HL-60/S4 treated with retinoic acid at 250 ng/mL for 4 days and 3 days (cell line): ENCODE measurements around the gene HOXA7.

Source experiments
- in situ Hi-C: fragments of 300-500 bp; cut with MboI; formaldehyde crosslinking; loops from 2 replicates; pipeline ENCODE4 v1.7.0; 2022; ENCODE audit warnings: low sequenced_read_pairs

Gene HOXA7

DNA sequence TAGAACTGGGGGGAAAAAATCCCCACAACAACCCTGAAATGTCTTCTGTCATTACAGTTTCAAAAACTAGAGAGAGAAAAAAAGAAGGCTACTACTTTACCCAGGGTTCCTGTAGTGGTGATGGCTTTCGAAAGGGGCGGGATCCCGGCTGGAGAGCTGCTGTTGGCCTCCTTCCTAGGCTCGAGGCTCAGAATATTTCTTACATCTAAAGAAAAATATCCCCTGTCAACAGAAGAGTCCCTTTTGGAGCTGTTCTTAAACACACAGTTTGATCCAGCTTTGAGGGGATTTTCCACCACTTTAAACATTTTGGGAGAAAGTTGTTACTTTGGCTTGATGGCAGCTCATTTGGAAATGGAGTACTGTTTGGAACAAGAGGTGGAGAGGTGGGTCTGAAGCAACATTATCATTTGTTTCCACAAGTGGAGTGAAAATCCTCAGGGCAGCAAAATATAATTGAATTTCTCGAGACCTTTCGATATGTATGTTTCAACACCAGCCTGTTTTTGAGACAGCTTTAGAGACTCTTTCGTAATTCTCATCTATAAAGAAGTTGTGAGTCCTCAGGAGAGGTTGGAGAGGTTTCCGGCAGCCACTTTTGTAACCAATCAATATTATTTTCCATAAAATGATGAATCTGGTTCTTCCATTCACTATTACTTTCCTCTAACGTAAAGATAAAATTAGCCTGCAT lies 38.4 kb upstream of the HOXA7 start:
- in situ Hi-C loops, result loop anchor here (25.0 kb wide), 1 partner anchor 1308 kb away; no protein-coding TSS in a partner anchor

DNA sequence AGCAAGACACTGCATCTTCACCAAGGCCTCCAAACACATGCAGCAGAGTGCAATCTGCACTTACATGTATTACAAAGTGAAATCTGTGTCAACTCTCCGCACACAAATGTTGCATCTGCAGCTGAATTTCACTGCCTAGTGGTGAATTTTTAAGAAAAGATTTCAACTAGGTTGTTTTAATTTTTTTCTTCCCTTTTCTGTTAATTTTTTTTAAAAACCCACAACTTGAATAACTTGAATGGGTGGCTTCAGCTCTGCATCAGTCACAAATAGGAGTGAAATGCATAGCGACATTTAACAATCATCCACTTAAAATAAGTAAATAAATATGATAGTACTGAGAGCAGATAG lies 37.5 kb upstream of the HOXA7 start:
- in situ Hi-C loops, result loop anchor here (25.0 kb wide), 1 partner anchor 1307 kb away; no protein-coding TSS in a partner anchor

DNA sequence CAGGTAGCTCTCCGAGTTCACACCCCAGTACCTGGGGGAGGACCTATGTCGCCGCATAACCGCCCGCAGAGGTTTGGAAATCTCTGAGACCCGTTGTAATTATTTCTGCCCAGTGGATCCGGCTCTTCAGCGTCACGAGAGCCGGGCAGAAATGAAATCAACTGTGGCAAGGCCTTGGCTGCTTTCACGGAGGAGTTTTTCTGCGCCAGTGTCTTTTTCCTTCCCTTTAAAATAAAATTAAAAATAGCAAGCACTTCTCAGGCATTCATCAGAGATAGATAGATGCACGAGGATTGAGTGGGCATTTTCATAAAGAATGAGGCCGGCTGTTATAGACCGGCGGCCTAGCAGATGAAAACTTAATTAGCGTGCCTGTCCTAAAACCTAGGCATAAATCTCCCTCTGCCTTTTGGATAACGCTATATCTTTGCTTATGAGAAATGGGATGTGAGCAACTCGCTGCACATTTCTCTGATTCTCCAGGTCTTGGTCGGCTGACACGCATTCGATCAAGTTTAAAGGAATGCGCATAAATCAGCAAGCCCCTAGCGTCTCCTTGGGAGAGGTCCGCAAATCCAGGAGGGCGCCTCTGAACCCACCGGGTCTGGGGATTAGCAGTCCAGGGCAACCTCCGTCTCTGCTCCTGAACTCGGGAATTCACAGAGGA lies 37.0 kb upstream of the HOXA7 start:
- in situ Hi-C loops, result loop anchor here (25.0 kb wide), 1 partner anchor 1306 kb away; no protein-coding TSS in a partner anchor

DNA sequence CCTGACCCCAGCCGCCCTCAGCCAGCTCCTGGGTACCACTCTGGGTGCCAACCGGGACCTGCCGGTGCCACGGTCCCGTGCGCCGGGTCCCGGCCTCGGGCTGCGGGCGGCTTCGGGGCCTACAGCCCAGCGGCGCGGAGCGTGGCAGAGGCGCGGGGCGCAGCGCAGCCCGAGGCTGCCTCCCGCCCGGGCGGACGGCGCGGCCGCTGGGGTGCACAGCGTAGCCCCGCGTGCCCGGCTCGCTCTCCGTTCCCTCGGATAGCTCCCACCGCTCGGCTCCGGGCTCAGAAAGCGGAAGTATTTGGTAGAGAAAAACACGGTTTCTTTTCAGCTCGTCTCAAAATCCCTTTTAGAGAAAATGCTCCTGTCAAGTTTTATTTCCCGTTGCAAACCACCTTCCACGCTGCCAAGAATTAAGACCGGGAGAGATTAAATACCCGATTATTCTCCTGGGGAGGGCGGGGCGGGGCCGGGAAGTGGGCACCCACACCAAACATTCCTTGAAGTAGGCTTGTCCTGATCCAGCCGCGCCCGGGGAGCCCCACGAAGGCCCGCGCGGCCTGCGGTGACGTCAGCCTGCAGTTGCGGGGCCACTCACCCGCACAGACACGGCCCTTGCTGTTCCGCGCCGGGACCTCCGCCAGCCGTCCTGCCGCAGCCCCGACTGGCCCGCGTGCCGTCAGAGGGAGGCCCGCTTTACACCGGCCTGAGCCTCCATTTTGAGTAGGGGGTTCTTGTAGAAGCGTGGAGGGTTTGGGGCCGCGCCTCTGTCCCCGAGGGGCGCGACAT lies 36.3 kb upstream of the HOXA7 start:
- in situ Hi-C loops, result loop anchor here (25.0 kb wide), 1 partner anchor 1305 kb away; no protein-coding TSS in a partner anchor

DNA sequence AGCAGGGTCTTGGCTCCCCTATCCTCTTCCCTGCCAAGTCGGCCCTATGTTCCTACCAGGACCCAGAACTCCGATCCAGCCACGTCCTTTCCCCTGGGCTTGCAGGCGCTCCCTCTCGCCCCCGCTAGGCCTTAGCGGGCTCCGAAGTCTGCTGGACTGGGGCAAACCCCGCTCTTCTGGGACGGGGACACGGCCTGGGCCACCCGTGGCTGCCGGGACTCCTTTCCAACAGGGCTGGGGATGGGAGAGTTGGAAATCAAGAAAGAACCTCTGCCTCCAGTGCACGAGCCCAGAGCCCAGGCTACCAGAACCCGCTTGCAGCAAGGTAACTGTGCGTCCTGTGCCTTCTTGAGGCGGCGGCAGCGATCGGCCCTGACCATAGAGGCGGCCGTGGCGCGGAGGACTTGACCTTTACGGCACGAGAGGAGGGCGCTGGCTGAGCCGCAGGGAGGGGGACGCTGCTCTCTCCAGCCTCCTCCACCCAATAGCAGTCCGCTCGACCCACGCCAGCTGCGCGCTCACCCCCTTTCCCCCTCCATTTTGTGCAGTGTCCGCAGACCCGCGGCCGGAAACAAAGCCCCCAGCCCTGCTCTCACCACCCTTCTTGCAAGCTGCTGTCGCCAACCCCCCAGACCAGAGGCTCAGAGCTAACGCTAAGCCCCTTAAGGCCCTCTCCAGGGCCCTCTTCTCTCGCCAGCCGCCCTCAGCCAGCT lies 35.5 kb upstream of the HOXA7 start:
- in situ Hi-C loops, result loop anchor here (25.0 kb wide), 1 partner anchor 1305 kb away; no protein-coding TSS in a partner anchor

DNA sequence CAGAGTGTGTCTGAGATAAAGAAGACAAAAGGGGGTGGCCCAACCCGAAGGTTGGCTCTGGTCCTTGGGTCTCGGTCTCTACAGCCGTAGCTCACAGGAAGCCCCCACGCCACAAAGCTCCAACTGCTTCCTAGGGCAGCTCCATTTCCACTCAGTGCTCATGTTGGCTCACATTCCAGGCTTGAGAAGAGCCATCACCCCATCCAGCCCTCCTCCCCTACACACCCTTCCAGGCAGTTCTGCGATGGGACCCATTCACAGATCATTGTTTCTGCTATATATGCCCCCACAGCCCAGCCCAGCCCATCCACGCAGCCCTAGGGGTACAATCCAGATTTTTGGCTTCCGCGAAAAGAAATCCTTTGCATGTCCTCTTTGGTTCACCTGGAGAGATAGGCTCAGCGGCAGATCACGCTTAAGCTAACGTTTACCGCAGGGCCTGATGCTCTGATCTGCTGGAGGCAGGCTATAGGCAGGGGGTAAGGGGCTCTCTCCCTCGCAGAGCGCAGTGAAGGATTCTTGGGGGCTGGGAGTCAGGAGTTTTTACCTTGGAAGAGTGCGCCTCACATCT lies 34.8 kb upstream of the HOXA7 start:
- in situ Hi-C loops, result loop anchor here (25.0 kb wide), 1 partner anchor 1304 kb away; no protein-coding TSS in a partner anchor

DNA sequence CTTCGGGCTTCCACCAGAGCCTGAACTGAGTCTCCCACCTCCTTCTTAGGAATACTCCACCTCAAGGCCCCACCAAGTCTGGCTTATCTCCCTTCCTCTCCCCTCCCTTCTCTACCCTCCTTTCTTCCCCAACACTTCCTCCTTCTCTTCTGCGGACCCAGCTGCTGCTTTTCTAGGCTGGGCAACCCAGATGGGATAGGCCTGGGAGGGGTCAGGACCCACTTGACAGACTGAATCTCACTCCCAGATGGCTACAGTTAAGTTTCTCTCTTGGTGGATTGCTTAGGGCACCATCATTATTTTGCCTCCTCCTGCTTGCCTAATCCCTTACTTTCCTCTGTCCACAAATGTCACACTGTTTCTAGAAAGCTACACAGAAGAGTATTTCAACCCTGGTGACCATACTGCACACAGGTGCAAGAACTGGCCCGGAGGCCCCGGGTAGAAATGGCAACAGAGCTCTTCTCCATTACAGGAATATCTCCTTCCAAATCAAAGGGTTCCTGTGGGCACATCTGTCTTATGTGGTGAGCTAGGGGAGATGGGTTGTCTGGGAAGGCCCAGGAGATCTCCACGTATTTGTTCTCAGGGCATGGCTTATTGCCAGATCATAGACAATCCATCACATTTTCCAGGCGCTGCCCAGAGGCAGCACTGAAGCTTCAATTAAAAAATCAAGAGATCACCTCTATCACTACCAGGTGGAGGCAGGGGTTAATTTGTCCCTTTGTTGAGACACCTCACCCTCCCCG lies 33.7 kb upstream of the HOXA7 start:
- in situ Hi-C loops, result loop anchor here (25.0 kb wide), 1 partner anchor 1303 kb away; no protein-coding TSS in a partner anchor

DNA sequence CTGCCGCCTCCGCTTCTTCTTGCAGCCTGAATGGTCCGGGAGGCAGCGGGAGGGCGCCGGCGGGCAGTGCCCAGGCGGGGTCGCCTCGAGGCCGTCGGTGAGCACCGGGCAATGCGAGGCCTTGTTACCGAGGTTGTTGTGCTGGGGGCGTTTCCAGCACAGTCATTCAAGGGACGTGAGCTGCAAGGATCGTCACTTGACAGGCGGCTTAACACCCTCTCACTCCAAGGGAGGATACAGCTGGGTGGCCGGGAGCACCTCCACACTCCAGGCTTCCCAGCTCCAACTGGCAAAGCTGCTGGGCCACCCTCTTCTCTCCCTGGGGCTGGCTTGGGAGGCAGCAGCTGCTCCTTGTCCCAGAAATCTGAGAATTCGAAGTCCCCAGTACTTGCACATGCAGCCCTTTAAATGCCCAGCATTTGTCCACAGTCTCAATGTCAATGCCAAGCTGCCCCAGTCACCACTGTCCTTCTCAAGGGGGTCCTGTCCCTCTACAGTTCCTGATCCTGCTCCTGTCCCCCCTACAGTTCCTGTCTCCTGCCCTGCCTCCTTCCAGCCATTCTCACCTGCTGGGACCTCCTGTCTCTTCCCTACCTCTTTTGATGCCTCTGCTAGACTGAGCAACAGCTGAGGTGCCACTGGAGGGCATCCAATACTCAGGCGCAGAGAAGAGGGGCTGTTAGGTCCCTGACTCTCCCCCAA lies 33.0 kb upstream of the HOXA7 start:
- in situ Hi-C loops, result loop anchor here (25.0 kb wide), 1 partner anchor 1302 kb away; no protein-coding TSS in a partner anchor

DNA sequence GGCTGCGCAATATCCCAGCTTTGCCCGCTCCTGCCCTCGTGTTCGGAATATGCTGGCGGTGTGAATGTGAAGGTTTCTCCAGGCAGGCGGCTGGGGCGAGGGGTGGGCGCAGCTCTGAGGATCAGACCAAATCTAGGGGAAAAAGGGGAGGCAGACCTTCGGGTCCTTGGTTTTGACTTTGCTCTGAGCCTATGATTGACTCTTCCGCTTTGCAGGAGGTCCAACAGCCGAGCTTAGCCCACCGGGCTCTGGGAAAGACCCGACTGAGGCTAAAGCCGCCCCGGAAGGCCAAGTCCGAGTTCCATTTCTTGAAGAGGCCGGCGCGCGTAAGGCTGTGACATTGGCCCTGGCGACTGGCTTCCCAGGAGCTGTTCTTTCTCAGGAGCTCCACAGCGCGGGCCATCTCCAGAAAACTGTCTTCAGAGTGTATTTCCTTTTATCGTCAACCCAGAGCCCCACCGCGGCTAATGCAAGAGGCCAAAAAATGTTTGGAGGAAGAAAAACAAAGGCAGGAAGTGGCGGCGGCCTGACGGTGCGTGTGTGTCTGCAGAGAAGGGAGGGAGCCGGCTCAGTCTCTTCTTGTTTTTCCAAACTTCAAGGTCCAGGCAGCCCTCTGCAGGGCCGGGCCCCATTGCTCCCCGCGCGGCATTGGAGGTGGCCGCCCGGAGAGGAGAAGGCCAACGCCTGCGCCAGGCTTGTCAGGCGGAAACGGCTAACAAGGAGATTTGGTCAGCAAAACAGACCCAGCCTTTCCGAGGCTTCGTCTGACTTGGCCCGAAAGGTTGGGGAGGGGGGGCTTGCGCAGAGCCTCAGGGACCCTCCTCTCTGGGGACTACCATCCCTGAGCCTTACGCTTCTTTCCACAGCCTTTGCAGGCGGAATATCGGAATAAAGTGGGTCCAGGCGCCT lies 32.2 kb upstream of the HOXA7 start:
- in situ Hi-C loops, result loop anchor here (25.0 kb wide), 1 partner anchor 1301 kb away; no protein-coding TSS in a partner anchor

DNA sequence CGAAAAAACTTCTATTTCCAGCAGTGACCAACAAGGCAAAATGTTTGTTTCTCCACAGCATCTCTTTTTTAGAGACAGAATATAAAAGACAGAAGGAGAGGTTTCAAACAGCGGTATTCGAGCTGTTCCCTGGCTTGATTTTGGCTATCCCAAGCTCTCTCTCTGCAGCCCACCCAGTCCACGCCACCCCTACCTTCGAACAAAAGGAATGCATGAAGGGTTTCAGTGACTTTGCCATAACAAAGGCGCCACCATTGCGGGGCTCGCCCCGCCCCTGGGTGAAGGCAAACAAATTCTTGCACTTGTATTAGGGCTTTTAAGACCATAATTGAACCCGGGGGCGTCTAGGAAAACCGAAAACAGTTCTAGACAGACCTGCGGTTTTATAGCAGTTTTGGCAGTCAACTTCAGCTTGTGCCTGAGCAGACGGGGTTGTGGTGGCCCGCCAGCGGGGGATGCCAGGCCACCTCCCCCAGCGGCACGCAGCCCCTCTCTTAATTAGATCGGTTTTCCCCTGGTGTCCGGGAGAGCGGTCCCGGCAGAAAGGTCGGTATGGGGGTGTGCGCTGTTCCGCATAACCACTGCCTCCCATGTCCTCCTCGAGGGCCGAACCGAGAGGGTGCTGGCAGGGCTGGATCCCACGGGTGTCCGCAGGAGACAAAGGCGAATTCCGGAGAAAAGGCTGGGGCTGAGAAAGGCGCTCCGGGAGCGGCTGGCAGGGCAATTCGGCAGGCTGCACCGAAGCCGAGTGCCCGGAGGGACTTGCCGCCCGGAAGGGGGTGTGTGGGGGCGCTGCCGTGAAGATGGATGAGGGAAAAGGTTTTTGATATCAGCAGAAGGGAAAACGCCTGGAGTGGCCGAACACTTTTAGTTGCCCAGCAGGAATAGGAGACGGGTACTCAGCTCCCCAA lies 31.3 kb upstream of the HOXA7 start:
- in situ Hi-C loops, result loop anchor here (25.0 kb wide), 1 partner anchor 1300 kb away; no protein-coding TSS in a partner anchor

DNA sequence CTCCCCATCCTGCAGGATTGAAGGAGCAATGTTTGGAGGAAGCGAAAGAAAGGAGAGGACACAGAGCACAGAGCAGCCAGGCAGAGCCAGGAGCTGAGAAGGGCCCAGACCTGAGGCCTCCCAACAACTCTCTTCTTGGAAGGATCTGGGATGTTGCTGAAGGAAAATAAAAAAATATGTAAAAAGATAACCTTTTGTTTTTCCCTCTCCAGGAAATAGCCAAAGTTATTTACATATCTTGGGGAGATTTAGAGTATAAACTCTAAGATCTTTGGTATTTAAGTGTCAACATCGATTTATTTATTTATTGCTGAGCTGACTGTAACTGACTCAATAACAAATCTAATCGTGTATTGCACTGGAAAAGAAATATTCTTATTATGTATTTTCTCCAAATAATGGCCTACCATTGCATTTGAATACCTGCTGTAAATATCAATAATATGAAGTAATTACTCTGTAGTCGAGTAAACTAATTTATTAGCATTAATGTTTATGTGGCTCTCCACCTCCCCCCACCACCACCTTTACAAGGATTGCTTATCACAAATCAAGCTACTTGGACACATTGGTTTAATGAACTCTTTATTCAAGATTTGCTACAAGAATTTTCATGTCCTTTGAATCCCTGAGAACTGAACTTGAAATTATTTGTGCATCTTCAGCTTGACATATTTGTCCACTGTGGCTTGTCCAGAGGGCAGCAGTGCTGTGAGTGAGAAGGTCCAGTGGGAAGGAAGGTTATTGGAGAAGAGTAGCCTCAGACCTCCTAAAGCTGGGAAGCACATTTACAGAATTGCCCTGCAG lies 30.4 kb upstream of the HOXA7 start:
- in situ Hi-C loops, result loop anchor here (25.0 kb wide), 1 partner anchor 1300 kb away; no protein-coding TSS in a partner anchor

DNA sequence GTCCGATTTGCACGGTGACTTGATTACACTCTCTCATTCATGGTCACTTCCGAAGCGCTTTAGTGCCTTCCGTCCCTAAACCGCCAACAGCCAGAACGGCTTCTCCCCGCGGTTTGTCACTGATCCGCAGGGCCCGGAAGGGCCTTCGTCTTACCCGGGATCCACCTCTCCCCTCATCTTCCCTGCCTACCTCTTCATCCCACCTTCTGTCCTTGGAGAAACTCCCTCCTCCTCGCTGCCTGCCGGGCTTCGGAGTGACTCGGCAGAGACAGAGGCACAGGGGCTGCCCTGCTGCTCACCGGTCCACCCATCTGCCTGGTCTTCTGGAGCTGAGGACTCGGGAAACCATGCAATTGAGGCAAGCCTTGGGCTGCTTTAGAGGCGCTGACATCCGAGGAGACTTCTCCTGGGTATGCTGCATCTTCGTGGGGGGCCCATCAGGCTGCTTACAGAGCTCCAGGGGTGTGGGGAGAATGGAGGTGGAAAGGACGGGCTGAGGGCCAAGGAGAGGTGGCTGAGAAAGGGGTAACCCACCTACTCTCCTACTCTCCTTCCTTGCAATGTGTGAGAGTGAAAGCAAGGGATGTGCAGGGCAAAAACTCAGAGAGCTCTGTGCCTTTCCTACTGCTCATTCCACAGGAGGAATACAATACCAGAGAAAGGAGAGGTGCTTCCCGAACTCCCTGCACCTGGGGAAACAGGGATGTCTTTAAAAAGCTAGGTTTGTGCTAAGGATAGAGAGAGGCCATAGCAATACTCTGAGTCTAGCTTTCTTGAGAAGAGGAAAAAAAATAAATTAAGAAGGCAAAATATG lies 29.6 kb upstream of the HOXA7 start:
- in situ Hi-C loops, result loop anchor here (25.0 kb wide), 1 partner anchor 1299 kb away; no protein-coding TSS in a partner anchor

DNA sequence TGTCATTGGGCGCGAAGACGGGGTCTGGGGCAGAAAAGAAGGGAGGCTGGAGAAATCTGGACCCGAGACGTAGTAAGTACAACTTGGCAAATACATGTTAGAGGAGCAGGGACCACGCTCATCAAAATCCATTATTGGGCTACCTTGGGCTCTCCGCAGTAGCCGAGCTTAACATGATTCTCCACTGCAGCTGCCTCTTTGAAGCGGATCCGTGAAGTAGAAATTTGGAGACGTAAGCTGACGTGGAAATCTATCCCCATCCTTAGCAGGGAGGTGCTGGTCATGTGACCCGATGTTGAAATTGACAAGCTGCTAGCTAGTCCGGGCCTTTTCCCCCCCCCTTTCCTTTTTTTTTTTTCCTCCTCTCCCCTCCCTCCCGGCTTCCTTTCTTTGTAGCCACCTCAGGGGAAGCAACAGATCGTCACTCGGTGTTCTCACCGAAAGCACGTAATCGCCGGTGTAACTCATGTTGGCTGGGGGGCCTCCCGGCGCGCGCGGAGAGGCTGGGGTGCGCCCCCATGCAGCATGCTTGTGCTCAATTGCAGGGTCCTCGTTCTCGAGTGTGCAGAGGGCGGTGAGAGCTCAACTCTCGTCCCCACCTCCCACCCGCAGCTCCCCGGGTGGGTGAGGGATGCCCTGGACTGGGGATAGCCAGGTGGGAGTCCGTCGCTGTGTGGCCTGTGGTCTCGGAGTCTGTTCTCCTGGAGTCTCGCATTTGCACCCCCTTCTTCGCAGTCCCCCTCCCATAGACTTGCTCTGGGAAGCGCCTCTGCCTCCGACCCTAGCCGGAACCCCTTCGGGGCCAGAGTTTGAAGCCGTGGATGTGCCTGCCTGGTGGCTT lies 28.8 kb upstream of the HOXA7 start, which contains the start of gene HOXA11:
Gene HOXA11 (minus strand): TSS at position 220 of the 841 bp plus-strand sequence. CDS start 88 bp downstream, at position 132.
- in situ Hi-C loops, result loop anchor here (25.0 kb wide), 1 partner anchor 1298 kb away; no protein-coding TSS in a partner anchor
